A549 (cell line): ENCODE data around the gene RAB3C.

Source experiments
- CBX2 ChIP-seq: fragments of 200-600 bp; sonication (generic); IDR thresholded peaks from 2 replicates; pipeline ENCODE4 v1.6.1; 2016; ENCODE audit warnings: low read depth, mild to moderate bottlenecking, borderline replicate concordance
- CEBPB ChIP-seq, 2 experiments: fragments of >200 bp in 1 of 2; sonication (Bioruptor Twin) in 1 of 2; formaldehyde crosslinking in 1 of 2; IDR thresholded peaks; 2 replicates each; pipeline ENCODE4 v1.6.1; 2012 to 2016
- CTCF ChIP-seq: fragments of >200 bp; sonication (Bioruptor Twin); formaldehyde crosslinking; IDR thresholded peaks from 3 replicates; pipeline ENCODE4 v1.5.1; 2016
- EHF ChIP-seq: fragments of 250-450 bp; sonication (Bioruptor Pico); IDR thresholded peaks from 2 replicates; pipeline ENCODE4 v1.5.0; 2020; ENCODE audit warnings: mild to moderate bottlenecking
- EHMT2 ChIP-seq: fragments of 200-600 bp; sonication (generic); IDR thresholded peaks from 2 replicates; pipeline ENCODE4 v1.6.1; 2016; ENCODE audit warnings: antibody characterized with exemption, low read depth, mild to moderate bottlenecking, moderate library complexity
- EP300 ChIP-seq, 2 experiments: fragments of >200 bp; sonication (Bioruptor Twin); formaldehyde crosslinking; IDR thresholded peaks; 2 replicates in 1 of 2; 3 replicates in 1 of 2; pipeline ENCODE4 v1.6.1; 2016 to 2017
- JUNB ChIP-seq: fragments of >200 bp; sonication (Bioruptor Twin); formaldehyde crosslinking; IDR thresholded peaks from 2 replicates; pipeline ENCODE4 v1.6.1; 2016
- POLR2A ChIP-seq: IDR thresholded peaks from 2 replicates; pipeline ENCODE4 v1.6.1; 2012; ENCODE audit warnings: mild to moderate bottlenecking, low read length
- TFCP2L1 ChIP-seq: fragments of 250-450 bp; sonication (Bioruptor Pico); IDR thresholded peaks from 2 replicates; pipeline ENCODE4 v1.5.0; 2021; ENCODE audit warnings: mild to moderate bottlenecking
- ZFP36 ChIP-seq: fragments of 450-650 bp; IDR thresholded peaks from 2 replicates; pipeline ENCODE4 v1.6.1; 2014; ENCODE audit warnings: borderline replicate concordance; ENCODE audit not compliant: partially characterized antibody

GRCh38 chr5:58706736-58707135, 123.9 kb downstream of the RAB3C start:
- TF ChIP-seq EP300 (IDR thresholded peaks at IDR 0.05): no peak
- no peak for TF ChIP-seq EHF
- no peak for TF ChIP-seq ZFP36
- TF ChIP-seq CTCF: no peak
- no peak for TF ChIP-seq CBX2
- TF ChIP-seq CEBPB (IDR thresholded peaks at IDR 0.05): no peak
- no peak for TF ChIP-seq EHMT2
- TF ChIP-seq JUNB: no peak
- no peak for TF ChIP-seq POLR2A
- no peak for TF ChIP-seq TFCP2L1 (CRISPR knock-in tag)
